ENCODE measurements around the gene HTR1E.
"Not testable (repeated sequence)": the region's sequence is repeated elsewhere in the genome, so short reads cannot be mapped to it uniquely, and the experiment has no call there.

HTR1E gene

DNA sequence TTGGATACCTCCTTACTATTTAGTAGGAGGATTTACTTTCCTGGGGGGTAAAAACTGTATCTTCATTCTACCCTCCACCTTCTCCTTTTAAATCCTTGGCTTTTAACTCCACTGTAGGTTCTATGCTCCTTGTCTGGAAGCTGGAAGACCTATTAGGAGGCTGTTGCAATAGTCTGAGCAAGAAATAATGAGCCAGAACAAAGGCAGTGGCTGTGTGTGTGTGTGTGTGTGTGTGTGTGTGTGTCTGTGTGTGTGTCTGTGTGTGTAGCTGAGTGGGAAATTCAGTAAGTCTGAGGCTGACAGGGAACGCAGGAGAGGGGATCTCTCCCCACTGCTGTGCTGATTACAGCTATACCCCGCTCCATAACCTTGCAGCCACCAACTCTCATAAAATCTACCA lies 35.8 kb downstream of the HTR1E start:
- DNase-seq (ENCODE audit: low read depth), result no peak

DNA sequence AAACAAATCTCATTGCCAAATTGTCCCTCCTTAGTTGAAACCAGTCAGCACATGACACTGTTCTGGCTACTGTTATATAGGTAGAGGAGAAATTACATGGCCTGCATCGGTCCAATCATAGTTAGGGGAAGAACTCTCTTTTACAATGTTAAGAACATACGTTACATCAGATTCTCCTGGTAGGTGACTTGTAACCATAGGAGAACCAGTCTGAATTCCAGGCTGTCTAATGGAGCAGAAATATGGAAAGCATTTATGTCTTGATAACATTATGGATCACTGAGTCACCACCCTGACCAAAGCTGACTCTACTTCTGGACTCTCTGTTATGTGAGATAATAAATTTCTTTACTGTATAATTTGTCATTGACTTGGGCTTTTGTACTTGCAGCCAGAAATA lies 40.9 kb downstream of the HTR1E start:
- DNase-seq (ENCODE audit: low read depth), result no peak

- DNase-seq (ENCODE audit: low read depth), result no peak
Observed at GRCh38 chr6:87001494-87001893, 64.2 kb downstream of the HTR1E start.

DNA sequence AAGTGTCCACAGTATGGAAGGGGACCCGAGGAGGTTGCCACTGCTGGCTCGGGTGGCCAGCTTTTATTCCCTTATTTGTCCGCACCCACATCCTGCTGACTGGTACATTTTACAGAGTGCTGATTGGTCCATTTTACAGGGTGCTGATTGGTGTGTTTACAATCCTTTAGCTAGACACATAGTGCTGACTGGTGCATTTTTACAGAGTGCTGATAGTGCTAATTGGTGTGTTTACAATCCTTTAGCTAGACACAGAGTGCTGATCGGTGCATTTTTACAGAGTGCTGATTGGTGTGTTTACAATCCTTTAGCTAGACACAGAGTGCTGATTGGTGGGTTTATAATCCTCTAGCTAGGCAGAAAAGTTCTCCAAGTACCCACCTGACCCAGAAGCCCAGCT lies 65.1 kb downstream of the HTR1E start:
- not testable (repeated sequence) for DNase-seq (ENCODE audit: low read depth)

DNA sequence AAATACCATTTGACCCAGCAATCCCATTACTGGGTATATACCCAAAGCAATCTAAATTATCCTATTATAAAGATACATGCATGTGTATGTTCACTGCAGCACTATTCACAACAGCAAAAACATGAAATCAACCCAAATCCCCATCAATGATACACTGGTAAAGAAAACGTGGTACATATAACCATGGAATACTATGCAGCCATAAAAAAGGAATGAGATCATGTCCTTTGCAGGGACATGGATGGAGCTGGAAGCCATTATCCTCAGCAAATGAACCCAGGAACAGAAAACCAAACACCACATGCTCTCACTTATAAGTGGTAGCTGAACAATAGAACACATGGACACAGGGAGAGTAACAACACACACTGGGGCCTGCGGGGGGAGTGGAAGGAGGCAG lies 69.2 kb downstream of the HTR1E start:
- not testable (repeated sequence) for DNase-seq (ENCODE audit: low read depth)

- not testable (repeated sequence) for DNase-seq (ENCODE audit: low read depth)
Observed at GRCh38 chr6:87009581-87009980, 72.3 kb downstream of the HTR1E start.

DNA sequence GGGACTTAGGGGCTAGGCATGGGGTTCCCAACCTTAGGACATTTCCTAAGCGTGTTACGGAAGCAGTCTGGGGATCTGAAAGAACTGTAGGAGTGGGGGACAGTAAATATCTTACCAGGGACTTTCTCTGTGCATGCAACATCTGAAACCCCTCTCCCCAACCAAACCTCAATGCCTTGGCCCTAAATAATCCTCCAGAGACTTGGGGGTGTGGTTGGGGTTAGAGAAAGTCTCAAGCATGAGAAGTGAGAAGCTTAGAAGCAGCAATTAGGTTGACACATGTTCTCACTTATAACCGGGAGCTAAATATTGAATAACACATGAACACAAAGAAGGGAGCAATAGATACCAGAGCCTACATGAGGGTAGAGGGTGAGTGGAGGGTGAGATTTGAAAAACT lies 74.7 kb downstream of the HTR1E start:
- DNase-seq (ENCODE audit: low read depth), result no peak

GRCh38 chr6:87012743-87013142 lies 75.4 kb downstream of the HTR1E start:
- no peak for DNase-seq (ENCODE audit: low read depth)

- no peak for DNase-seq (ENCODE audit: low read depth)
Observed at GRCh38 chr6:87016772-87017171, 79.4 kb downstream of the HTR1E start.

GRCh38 chr6:87027021-87027420 lies 89.7 kb downstream of the HTR1E start:
- DNase-seq (ENCODE audit: low read depth), result no peak

- no peak for DNase-seq (ENCODE audit: low read depth)
Observed at GRCh38 chr6:87029711-87030314, 92.5 kb downstream of the HTR1E start.

DNA sequence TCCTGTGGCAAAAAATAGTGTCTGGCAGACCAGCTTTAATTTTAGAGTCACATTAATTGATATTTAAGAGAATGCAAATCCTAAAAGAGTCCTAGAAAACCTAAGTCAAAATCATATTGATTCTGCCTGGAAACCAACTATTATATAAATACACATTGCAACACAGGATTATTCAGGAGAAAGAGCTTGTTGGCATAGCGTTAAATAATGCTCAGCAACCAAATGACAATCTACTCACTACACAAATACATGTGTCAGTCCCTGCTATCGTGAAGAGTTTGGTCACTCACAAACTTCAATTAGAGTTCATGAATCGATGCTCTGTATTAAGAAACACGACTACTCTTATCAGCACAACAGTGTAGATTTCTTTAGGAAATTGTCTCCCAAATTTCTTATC lies 103.4 kb downstream of the HTR1E start:
- no peak for DNase-seq (ENCODE audit: low read depth)

- DNase-seq (ENCODE audit: low read depth), result no peak
Observed at GRCh38 chr6:87045521-87046075, 108.3 kb downstream of the HTR1E start.

- no peak for DNase-seq (ENCODE audit: low read depth)
Observed at GRCh38 chr6:87049779-87050178, 112.5 kb downstream of the HTR1E start.

GRCh38 chr6:87053312-87053711 lies 116.0 kb downstream of the HTR1E start:
- DNase-seq (ENCODE audit: low read depth), result no peak

DNA sequence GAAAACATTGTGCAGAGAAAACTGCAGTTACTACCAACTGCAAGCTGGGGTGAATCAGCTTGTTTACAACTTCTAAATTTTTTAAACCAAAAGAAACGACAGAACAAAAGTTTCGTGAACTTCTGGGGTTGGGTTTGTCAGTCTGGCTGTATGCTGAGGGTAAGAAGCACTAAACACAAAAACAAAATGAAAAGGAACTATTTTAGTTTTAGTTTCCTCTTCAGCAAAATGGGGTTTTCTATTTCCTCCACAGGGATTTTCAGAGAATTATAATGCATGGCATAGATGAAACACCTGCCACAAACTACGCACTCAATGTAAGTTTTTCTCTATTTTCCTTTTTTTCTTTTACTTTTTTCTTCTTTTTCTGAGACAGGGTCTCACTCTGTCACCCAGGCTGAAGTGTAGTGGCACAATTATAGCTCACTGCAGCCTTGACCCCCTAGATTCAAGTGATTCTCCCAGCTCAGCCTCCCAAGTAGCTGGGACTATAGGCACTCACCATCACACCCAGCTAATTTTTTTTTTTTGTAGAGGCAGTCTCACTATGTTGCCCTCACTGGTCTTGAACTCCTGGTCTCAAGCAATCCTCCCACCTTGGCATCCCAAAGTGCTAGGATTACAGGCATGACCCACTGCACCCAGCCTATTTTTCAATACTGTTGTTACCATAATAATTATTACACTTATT lies 117.0 kb downstream of the HTR1E start:
- DNase-seq (ENCODE audit: low read depth), result no peak

GRCh38 chr6:87059943-87060342 lies 122.6 kb downstream of the HTR1E start:
- no peak for DNase-seq (ENCODE audit: low read depth)

DNA sequence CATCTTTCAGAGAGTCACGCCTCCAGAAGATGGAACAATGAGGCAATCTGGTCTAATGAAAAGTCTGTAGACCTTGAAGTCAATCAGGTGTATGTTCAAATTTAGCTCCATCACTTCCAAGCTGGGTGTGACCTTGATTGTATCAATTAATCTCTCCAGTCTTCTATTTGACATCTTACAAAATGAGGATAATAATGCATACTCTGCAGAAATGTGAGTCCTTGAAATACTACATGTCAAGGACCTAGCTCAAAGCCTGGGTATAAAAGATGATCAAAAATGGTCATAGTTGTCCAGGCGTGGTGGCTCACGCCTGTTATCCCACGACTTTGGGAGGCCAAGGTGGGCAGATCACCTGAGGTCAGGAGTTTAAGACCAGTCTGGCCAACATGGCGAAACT lies 127.8 kb downstream of the HTR1E start:
- DNase-seq (ENCODE audit: low read depth), result no peak

Measured in T follicular helper cell (primary cell).